Mesothelial cell of epicardium (in vitro differentiated cells): ENCODE data around the gene PCBD1. TPM values are rescaled to one million over a fixed set of nuclear protein-coding genes. Genes with fewer than 3 reads are reported as not detected.

Source experiments
- DNase-seq, 2 experiments: peaks; one replicate each; pipeline ENCODE4 v3.0.0; 2021; ENCODE audit warnings: low spot score in 2 of 2; ENCODE audit not compliant: unreplicated experiment in 2 of 2
- H3K27ac Mint-ChIP-seq: 2 replicates; pipeline ENCODE4 v1.8.0; 2021; ENCODE audit warnings: mixed read lengths
- H3K27me3 Mint-ChIP-seq: 2 replicates; pipeline ENCODE4 v1.8.0; 2021; ENCODE audit warnings: low read depth, mixed read lengths
- H3K36me3 Mint-ChIP-seq: 2 replicates; pipeline ENCODE4 v1.8.0; 2021; ENCODE audit warnings: mixed read lengths
- H3K4me1 Mint-ChIP-seq: 2 replicates; pipeline ENCODE4 v1.8.0; 2021; ENCODE audit warnings: mixed read lengths
- H3K4me3 Mint-ChIP-seq: 2 replicates; pipeline ENCODE4 v1.8.0; 2021; ENCODE audit warnings: mild to moderate bottlenecking, moderate library complexity, mixed read lengths
- H3K9me3 Mint-ChIP-seq: 2 replicates; pipeline ENCODE4 v1.8.0; 2021; ENCODE audit warnings: mixed read lengths
- total RNA-seq: library from RNA; stranded (reverse); gene quantifications from 3 replicates; pipeline ENCODE4 v1.2.1, GENCODE V29; 2021
- TF ChIP-seq, protein P1 (sequence below): fragments of 200-600 bp; sonication (generic); IDR thresholded peaks from one replicate; pipeline ENCODE4 v1.5.0; 2021; ENCODE audit warnings: antibody characterized with exemption; ENCODE audit not compliant: unreplicated experiment

The PCBD1 gene
- total RNA-seq, 1 donor from 2014 or later = 50.5 TPM

DNA sequence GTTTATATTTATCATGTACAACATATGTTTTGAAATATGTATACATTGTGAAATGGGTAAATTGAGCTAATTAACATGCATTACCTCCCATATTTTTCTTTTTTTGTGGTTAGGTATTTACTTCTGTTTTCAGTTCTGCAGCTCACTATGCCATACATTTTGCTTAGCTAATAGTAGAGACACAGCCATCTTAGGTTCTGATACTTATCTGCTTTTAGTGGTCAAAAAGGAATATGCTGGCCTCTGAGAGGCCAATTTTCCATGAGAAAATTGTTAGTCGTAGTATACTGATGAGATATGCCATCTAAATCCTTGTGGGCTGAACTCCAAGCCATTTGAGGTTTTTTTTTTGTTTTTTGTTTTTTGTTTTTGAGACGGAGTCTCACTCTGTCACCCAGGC is 41.6 kb downstream of the PCBD1 start:
- Mint-ChIP-seq H3K4me1 (peaks cover 31% of the 10 kb centered on the region), H3K36me3 (peaks cover 47% of the 10 kb centered on the region), H3K27ac (no peak overlapping the region), H3K27me3 (no peaks in the 10 kb centered on the region), H3K9me3 (peaks cover 5% of the 10 kb centered on the region), H3K4me3 (no peak overlapping the region)
- TF ChIP-seq, protein P1, sequence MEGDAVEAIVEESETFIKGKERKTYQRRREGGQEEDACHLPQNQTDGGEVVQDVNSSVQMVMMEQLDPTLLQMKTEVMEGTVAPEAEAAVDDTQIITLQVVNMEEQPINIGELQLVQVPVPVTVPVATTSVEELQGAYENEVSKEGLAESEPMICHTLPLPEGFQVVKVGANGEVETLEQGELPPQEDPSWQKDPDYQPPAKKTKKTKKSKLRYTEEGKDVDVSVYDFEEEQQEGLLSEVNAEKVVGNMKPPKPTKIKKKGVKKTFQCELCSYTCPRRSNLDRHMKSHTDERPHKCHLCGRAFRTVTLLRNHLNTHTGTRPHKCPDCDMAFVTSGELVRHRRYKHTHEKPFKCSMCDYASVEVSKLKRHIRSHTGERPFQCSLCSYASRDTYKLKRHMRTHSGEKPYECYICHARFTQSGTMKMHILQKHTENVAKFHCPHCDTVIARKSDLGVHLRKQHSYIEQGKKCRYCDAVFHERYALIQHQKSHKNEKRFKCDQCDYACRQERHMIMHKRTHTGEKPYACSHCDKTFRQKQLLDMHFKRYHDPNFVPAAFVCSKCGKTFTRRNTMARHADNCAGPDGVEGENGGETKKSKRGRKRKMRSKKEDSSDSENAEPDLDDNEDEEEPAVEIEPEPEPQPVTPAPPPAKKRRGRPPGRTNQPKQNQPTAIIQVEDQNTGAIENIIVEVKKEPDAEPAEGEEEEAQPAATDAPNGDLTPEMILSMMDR = no peak
- no peak for DNase-seq

DNA sequence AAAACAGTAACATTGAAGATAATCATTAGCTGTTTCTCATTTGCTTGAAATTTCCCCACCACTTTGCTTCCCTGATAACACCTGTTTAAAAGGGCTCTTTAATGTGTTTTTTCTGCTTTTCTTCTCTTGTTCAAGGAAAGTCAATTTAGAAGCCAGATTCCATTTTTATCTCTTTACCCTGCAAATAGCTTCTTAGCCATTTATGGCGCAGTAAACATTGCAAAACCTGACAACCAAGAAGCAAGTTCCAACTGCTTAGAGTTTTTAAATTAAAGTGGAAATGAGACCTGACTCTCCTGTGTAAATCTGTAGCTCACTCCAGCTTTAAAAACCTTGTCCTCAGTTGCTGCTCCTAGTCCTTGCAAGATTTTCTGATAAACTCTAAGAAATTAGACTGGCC is 42.5 kb downstream of the PCBD1 start:
- Mint-ChIP-seq H3K27ac (peak overlapping the region; percentile 54), H3K4me3 (no peak overlapping the region), H3K36me3 (peaks cover 54% of the 10 kb centered on the region), H3K4me1 (peaks cover 31% of the 10 kb centered on the region), H3K27me3 (no peaks in the 10 kb centered on the region), H3K9me3 (peaks cover 5% of the 10 kb centered on the region)
- TF ChIP-seq, protein P1 = no peak
- DNase-seq = no peak

DNA sequence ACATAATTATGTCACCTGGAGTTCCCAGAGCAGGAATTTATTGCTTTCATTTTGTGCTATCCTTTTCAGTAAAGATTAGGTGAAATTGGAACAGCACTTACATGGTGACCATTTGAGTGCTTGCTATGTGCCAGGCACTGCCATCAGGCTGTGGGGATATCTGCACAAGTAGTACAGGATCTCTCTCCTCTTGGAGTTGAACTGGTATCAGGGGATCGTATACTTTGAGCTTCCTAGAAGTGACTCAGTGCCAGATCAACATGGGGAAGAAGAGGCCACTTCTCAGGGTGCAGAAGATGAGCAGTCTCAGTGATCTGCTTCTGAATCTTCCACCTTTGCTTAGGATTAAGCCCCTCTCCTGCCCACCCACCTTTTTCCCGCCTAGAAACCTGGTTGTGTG is 43.1 kb downstream of the PCBD1 start:
- Mint-ChIP-seq H3K36me3 (peaks cover 52% of the 10 kb centered on the region), H3K27me3 (no peaks in the 10 kb centered on the region), H3K9me3 (peaks cover 5% of the 10 kb centered on the region), H3K4me1 (peaks cover 29% of the 10 kb centered on the region), H3K4me3 (no peak overlapping the region), H3K27ac (peak overlapping the region; percentile 40)
- TF ChIP-seq, protein P1 = no peak
- DNase-seq = no peak

DNA sequence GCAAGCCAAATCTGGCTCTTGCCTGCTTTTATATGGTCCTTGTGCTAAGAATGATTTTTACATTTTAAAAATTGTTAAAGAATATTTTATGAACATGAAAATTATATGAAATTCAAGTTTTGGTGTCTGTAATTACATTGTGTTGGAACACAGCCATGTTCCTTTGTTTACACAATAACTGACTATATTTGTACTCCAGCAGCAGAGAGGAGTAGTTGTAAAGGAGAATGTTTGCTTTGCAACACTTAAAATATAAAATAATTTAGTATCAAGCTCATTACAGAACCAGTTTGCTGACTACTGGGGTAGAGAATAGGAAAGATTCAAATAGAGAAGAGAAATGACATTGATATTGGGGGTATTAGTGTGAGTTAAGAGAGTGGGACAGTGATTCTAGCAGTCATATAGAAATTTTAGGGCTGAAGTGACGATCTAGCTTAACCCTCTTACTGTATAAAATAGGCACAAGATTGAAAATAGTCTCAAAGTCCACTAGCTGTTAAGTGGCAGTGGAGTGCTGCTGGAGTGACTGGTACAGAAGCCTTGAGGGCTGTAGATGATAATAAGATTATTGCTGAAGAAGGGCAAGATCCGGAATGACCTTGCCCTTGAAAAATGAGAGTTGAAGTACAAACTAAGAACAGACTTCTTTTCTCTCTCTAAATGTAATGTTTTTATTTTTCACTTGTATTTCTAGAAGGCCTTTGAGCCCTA is 44.4 kb downstream of the PCBD1 start:
- no peak for DNase-seq
- Mint-ChIP-seq H3K27ac (no peak overlapping the region), H3K9me3 (peaks cover 3% of the 10 kb centered on the region), H3K4me1 (peaks cover 18% of the 10 kb centered on the region), H3K4me3 (no peak overlapping the region), H3K36me3 (peaks cover 47% of the 10 kb centered on the region), H3K27me3 (no peaks in the 10 kb centered on the region)
- TF ChIP-seq, protein P1 = no peak

DNA sequence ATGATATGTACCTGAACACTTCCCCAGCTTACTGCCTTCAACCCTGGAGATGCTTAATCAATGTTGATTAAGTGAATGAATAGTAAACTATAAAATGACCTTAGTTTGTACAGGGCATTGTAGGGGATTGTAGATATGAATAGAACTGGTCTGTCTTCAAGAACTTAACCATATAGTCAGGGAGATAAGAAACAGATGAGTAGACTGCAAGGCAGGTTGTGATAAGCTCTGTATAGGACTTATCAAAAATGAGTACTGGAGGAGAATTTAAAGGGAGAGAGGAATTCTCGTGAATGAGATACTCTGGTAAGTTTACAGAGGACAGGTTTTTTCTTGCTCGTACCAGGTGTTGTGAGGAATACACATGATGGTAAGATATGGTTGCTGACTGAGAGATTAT is 45.0 kb downstream of the PCBD1 start:
- Mint-ChIP-seq H3K27ac (peak overlapping the region; percentile 0), H3K4me1 (peaks cover 15% of the 10 kb centered on the region), H3K27me3 (no peaks in the 10 kb centered on the region), H3K9me3 (peaks cover under 1% of the 10 kb centered on the region), H3K4me3 (no peak overlapping the region), H3K36me3 (peaks cover 45% of the 10 kb centered on the region)
- DNase-seq = no peak
- TF ChIP-seq, protein P1 = no peak
